ENCODE measurements around the gene RBP7.

- TF ChIP-seq EP300 (IDR thresholded peaks at IDR 0.05) (no peak), POLR2A (IDR thresholded peaks at IDR 0.05) (no peak)
Observed at GRCh38 chr1:9989773-9990172, 7.3 kb upstream of the RBP7 start.

All from suprapubic skin (tissue), 2 donors.